Neural cell (in vitro differentiated cells): ENCODE data around the gene CPEB3. TPM values are rescaled to one million over a fixed set of nuclear protein-coding genes. Genes with fewer than 3 reads are reported as not detected.
A peak's percentile ranks its signal among the peaks of the same experiment; 100 is the strongest.

Experiments
- H2AFZ ChIP-seq: fragments of 200-600, 300-800 bp; sonication (generic), shearing (Covaris generic); 2 replicates; pipeline ENCODE4 v1.6.0; 2014; ENCODE audit warnings: low read depth, mild to moderate bottlenecking, antibody characterized with exemption, low read length, moderate library complexity
- H3F3A ChIP-seq: fragments of 200-600 bp; shearing (Covaris generic); 2 replicates; pipeline ENCODE4 v1.6.1; 2016; ENCODE audit warnings: mild to moderate bottlenecking, moderate library complexity, mixed read lengths, antibody characterized with exemption, low read length; ENCODE audit not compliant: insufficient read depth, poor library complexity, severe bottlenecking
- H3K27ac ChIP-seq: fragments of 200-600, 300-800 bp; sonication (generic), shearing (Covaris generic); 2 replicates; pipeline ENCODE4 v1.5.1; 2014; ENCODE audit warnings: mild to moderate bottlenecking, low read length, moderate library complexity
- H3K27me3 ChIP-seq: fragments of 300-800, 200-600 bp; sonication (generic), shearing (Covaris generic); 2 replicates; pipeline ENCODE4 v1.6.0; 2014; ENCODE audit warnings: mild to moderate bottlenecking, low read depth, low read length, moderate library complexity; ENCODE audit not compliant: insufficient read depth
- H3K36me3 ChIP-seq: fragments of 300-800, 200-600 bp; sonication (generic), shearing (Covaris generic); 2 replicates; pipeline ENCODE4 v1.5.1; 2014; ENCODE audit warnings: mild to moderate bottlenecking, antibody characterized with exemption, low read length, moderate library complexity; ENCODE audit not compliant: insufficient read depth
- H3K4me2 ChIP-seq: fragments of 300-800, 200-600 bp; sonication (generic), shearing (Covaris generic); 2 replicates; pipeline ENCODE4 v1.6.0; 2014; ENCODE audit warnings: mild to moderate bottlenecking, low read length
- H3K4me3 ChIP-seq: fragments of 300-800, 200-600 bp; sonication (generic), shearing (Covaris generic); 2 replicates; pipeline ENCODE4 v1.5.1; 2014; ENCODE audit warnings: mild to moderate bottlenecking, low read length, moderate library complexity
- H3K79me2 ChIP-seq: fragments of 200-600 bp; shearing (Covaris generic); replicated peaks from 2 replicates; pipeline ENCODE4 v1.6.0; 2014; ENCODE audit warnings: mild to moderate bottlenecking, low read length, moderate library complexity; ENCODE audit not compliant: insufficient read depth
- H3K9ac ChIP-seq: fragments of 300-800, 200-600 bp; sonication (generic), shearing (Covaris generic); 2 replicates; pipeline ENCODE4 v1.6.1; 2016; ENCODE audit warnings: mild to moderate bottlenecking, low read length, mixed read lengths
- H3K9me2 ChIP-seq: fragments of 200-600 bp; shearing (Covaris generic); 2 replicates; pipeline ENCODE4 v1.6.1; 2016; ENCODE audit warnings: mild to moderate bottlenecking, low read length, mixed read lengths; ENCODE audit not compliant: insufficient read depth
- H3K9me3 ChIP-seq: fragments of 200-600, 300-800 bp; sonication (generic), shearing (Covaris generic); 2 replicates; pipeline ENCODE4 v1.6.1; 2016; ENCODE audit warnings: mild to moderate bottlenecking, mixed run types, low read length, moderate library complexity, mixed read lengths
- H4K20me1 ChIP-seq: fragments of 200-600 bp; shearing (Covaris generic); 2 replicates; pipeline ENCODE4 v1.6.1; 2016; ENCODE audit warnings: mild to moderate bottlenecking, mixed run types; ENCODE audit not compliant: insufficient read depth
- CTCF ChIP-seq: fragments of 450-650 bp; IDR thresholded peaks from 2 replicates; pipeline ENCODE4 v1.5.1; 2014; ENCODE audit warnings: antibody characterized with exemption, mild to moderate bottlenecking, moderate library complexity; ENCODE audit not compliant: poor library complexity, severe bottlenecking
- EP300 ChIP-seq: fragments of 450-650 bp; conservative IDR thresholded peaks from 2 replicates; pipeline ENCODE4 v1.6.1; 2014; ENCODE audit warnings: antibody characterized with exemption, mild to moderate bottlenecking, moderate library complexity; ENCODE audit not compliant: poor library complexity, severe bottlenecking
- EZH2 ChIP-seq: fragments of 200-600, 300-800 bp; shearing (Covaris generic), sonication (generic); IDR thresholded peaks from 2 replicates; pipeline ENCODE4 v1.6.1; 2014; ENCODE audit warnings: antibody characterized with exemption, low read length, borderline replicate concordance, mild to moderate bottlenecking; ENCODE audit not compliant: insufficient read depth, poor library complexity, severe bottlenecking
- MXI1 ChIP-seq: fragments of 450-650 bp; conservative IDR thresholded peaks from 2 replicates; pipeline ENCODE4 v1.6.1; 2014; ENCODE audit warnings: antibody characterized with exemption, mild to moderate bottlenecking; ENCODE audit not compliant: poor library complexity, severe bottlenecking
- POLR2AphosphoS5 ChIP-seq: IDR thresholded peaks from 2 replicates; pipeline ENCODE4 v1.6.1; 2012
- RAD21 ChIP-seq: fragments of 450-650 bp; conservative IDR thresholded peaks from 2 replicates; pipeline ENCODE4 v1.6.1; 2014; ENCODE audit warnings: antibody characterized with exemption, mild to moderate bottlenecking, moderate library complexity
- REST ChIP-seq: IDR thresholded peaks from 2 replicates; pipeline ENCODE4 v1.6.1; 2012; ENCODE audit warnings: borderline replicate concordance
- SMC3 ChIP-seq: fragments of 450-650 bp; conservative IDR thresholded peaks from 2 replicates; pipeline ENCODE4 v1.6.1; 2014; ENCODE audit warnings: antibody characterized with exemption, mild to moderate bottlenecking, moderate library complexity; ENCODE audit not compliant: poor library complexity
- TAF1 ChIP-seq: IDR thresholded peaks from 2 replicates; pipeline ENCODE4 v1.6.1; 2012; ENCODE audit warnings: low read depth
- polyA plus RNA-seq: library from polyadenylated mRNA; depleted of rRNA; stranded (reverse); fragments of >200 nt; gene quantifications from 2 replicates; pipeline ENCODE4 v1.2.3, GENCODE V29; 2014

Gene CPEB3
- polyA plus RNA-seq, 1 donor from 2014 or later: 20.0 TPM

- Histone ChIP-seq H3K4me2 (peak overlapping the region; percentile 92), H3K4me3 (peak overlapping the region; percentile 87), H3K36me3 (peaks cover 10% of the 10 kb centered on the region), H3K9me3 (no peaks in the 10 kb centered on the region), H3K79me2 (peaks cover 57% of the 10 kb centered on the region), H3K9ac (peak overlapping the region; percentile 84), H2AFZ (peak overlapping the region; percentile 22), H3K27ac (peak overlapping the region; percentile 98), H3K27me3 (peaks cover 8% of the 10 kb centered on the region), H3F3A (peaks cover 5% of the 10 kb centered on the region), H3K9me2 (no peaks in the 10 kb centered on the region), H4K20me1 (peaks cover 30% of the 10 kb centered on the region)
- peak; percentile 61 for TF ChIP-seq POLR2AphosphoS5
- no peak for TF ChIP-seq EP300
- no peak for TF ChIP-seq CTCF
- TF ChIP-seq EZH2: no peak
- peak; percentile 54 for TF ChIP-seq REST
- TF ChIP-seq TAF1: peak; percentile 13
- TF ChIP-seq RAD21: no peak
- TF ChIP-seq SMC3: no peak
- TF ChIP-seq MXI1: no peak
Measured at GRCh38 chr10:92240289-92241157, 50.4 kb downstream of the CPEB3 start.

GRCh38 chr10:92239600-92240288 is 51.1 kb downstream of the CPEB3 start:
- Histone ChIP-seq H3F3A (peaks cover 5% of the 10 kb centered on the region), H3K9me3 (no peaks in the 10 kb centered on the region), H3K27ac (peak overlapping the region; percentile 98), H3K4me2 (peak overlapping the region; percentile 96), H3K79me2 (peaks cover 64% of the 10 kb centered on the region), H3K9ac (peak overlapping the region; percentile 84), H2AFZ (no peak overlapping the region), H3K27me3 (peaks cover 8% of the 10 kb centered on the region), H3K4me3 (peak overlapping the region; percentile 87), H4K20me1 (peaks cover 30% of the 10 kb centered on the region), H3K9me2 (no peaks in the 10 kb centered on the region), H3K36me3 (peaks cover 10% of the 10 kb centered on the region)
- TF ChIP-seq EP300 (no peak), POLR2AphosphoS5 (no peak)
